Measurements from ENCODE around the gene KRTAP10-1.

DNA sequence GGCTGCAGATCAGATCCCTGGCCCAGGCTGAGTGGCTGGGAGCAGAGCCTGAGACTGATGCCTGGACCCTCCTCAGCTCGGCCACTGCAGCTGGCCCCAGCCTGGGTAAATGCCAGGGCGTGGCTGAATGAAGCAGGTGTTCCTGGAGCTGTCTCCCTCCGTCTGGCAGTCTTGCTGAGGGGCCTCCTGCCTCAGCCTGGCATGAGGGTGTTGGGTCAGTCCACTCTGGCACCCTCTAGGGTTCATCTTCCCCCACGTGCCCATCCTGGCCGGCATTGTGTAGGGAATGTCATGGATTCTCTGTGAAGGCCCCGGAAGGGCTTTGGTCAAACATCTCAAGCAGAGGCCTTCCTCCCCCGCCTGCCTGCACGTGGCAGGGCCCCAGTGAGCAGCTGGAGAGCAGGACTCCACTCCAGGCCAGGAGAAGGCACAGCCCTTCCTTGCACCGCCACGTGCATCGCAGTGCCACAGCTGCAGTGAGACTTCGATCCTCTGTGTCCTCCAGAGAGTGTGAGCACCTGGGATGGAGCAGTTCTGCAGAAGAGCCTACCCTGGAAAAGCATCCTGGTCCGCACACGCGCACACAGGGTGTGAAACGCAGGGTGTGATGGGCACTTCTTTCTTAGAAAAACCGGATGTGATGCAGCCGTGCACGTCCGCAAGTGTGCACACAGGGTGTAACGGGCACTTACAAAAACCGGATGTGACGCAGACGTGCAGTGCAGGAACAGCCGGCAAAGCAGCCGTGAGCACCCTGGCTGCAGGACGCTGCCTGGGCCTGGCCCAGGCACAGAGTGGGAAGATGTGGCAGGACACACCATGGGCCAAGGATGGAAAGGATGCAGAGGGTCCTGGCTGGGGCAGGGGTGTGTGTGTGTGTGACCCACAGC is 28.9 kb upstream of the KRTAP10-1 start:
- TF ChIP-seq CTCF (IDR thresholded peaks at IDR 0.05) (no peak), ZFP36 (IDR thresholded peaks at IDR 0.05; ENCODE audit: borderline replicate concordance, partially characterized antibody) (no peak), CHD2 (IDR thresholded peaks at IDR 0.05; ENCODE audit: low read length, partially characterized antibody) (no peak), MAX (IDR thresholded peaks at IDR 0.05) (no peak), RAD21 (conservative IDR thresholded peaks at IDR 0.05 in 1 of 2, IDR thresholded peaks at IDR 0.05 in 1 of 2) (no peak), HDAC2 (IDR thresholded peaks at IDR 0.05) (no peak), SREBF2 (IDR thresholded peaks at IDR 0.05) (no peak)
- TF ChIP-seq, protein P1, sequence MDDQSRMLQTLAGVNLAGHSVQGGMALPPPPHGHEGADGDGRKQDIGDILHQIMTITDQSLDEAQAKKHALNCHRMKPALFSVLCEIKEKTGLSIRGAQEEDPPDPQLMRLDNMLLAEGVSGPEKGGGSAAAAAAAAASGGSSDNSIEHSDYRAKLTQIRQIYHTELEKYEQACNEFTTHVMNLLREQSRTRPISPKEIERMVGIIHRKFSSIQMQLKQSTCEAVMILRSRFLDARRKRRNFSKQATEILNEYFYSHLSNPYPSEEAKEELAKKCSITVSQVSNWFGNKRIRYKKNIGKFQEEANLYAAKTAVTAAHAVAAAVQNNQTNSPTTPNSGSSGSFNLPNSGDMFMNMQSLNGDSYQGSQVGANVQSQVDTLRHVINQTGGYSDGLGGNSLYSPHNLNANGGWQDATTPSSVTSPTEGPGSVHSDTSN (IDR thresholded peaks at IDR 0.05), result no peak

All from A549 (cell line).